Body of pancreas (tissue), 4 donors: ENCODE data around the gene STXBP4.

Source experiments
- POLR2A ChIP-seq, 3 donors: fragments of 450-650 bp; IDR thresholded peaks; one replicate each; pipeline ENCODE4 v1.6.1; 2016; ENCODE audit warnings: antibody characterized with exemption in 3 of 3, mild to moderate bottlenecking in 2 of 3
- TF ChIP-seq, protein P1 (sequence below), 7 experiments: fragments of 450-650 bp in 4 of 7; fragments of 200-600 bp in 3 of 7; sonication (generic) in 3 of 7; IDR thresholded peaks; one replicate each; pipeline ENCODE4 v1.5.1; 2016 to 2019; ENCODE audit warnings: antibody characterized with exemption in 7 of 7

DNA sequence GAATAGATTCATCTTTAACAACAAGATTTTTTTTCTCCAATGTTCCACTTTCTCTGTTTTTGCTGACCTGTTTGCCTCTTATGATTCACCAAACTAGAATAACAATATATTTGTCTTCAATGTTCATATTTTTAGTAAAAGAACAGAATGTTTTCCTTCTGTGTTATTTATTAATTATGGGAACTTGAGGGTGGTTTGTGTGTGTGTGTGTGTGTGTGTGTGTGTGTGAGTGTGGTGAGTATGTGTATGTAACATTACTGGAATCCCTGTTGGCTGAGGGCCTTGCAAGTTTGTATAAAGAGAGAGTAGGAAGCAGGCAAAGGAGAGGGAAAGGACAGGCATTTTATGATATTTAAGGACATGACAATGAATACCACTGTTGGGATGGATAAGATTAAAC lies 13.8 kb downstream of the STXBP4 start:
- TF ChIP-seq, protein P1, sequence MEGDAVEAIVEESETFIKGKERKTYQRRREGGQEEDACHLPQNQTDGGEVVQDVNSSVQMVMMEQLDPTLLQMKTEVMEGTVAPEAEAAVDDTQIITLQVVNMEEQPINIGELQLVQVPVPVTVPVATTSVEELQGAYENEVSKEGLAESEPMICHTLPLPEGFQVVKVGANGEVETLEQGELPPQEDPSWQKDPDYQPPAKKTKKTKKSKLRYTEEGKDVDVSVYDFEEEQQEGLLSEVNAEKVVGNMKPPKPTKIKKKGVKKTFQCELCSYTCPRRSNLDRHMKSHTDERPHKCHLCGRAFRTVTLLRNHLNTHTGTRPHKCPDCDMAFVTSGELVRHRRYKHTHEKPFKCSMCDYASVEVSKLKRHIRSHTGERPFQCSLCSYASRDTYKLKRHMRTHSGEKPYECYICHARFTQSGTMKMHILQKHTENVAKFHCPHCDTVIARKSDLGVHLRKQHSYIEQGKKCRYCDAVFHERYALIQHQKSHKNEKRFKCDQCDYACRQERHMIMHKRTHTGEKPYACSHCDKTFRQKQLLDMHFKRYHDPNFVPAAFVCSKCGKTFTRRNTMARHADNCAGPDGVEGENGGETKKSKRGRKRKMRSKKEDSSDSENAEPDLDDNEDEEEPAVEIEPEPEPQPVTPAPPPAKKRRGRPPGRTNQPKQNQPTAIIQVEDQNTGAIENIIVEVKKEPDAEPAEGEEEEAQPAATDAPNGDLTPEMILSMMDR (IDR thresholded peaks at IDR 0.05), result no peak
- TF ChIP-seq POLR2A (IDR thresholded peaks at IDR 0.05), result no peak
